Urinary bladder (tissue), 4 donors: Measurements from ENCODE around the gene MCC. TPM values are rescaled to one million over a fixed set of nuclear protein-coding genes. Genes with fewer than 3 reads are reported as not detected.

Source experiments
- DNase-seq: peaks from one replicate; pipeline ENCODE4 v3.0.0-alpha.2; 2015; ENCODE audit errors: extremely low spot score
- H3K27ac ChIP-seq: one replicate; pipeline ENCODE4 v1.5.1; 2013; ENCODE audit warnings: low read depth, mild to moderate bottlenecking, moderate library complexity
- H3K36me3 ChIP-seq: one replicate; pipeline ENCODE4 v1.6.1; 2013; ENCODE audit warnings: mild to moderate bottlenecking, moderate library complexity; ENCODE audit not compliant: insufficient read depth
- H3K4me1 ChIP-seq: one replicate; pipeline ENCODE4 v1.6.1; 2013; ENCODE audit warnings: mild to moderate bottlenecking, moderate library complexity; ENCODE audit not compliant: insufficient read depth
- H3K4me3 ChIP-seq: one replicate; pipeline ENCODE4 v1.5.1; 2013; ENCODE audit warnings: low read depth, low read length
- WGBS: extraction: QIAGEN DNeasy Blood & Tissue Kit; methylation state at CpG from one replicate; pipeline ENCODE4 v1.1.7; 2013; 5-methylcytosine and 5-hydroxymethylcytosine counted together
- polyA plus RNA-seq: library from polyadenylated mRNA; stranded (reverse); fragments of 200-250 nt; gene quantifications from one replicate; pipeline ENCODE4 v1.2.3, GENCODE V29; 2013
- total RNA-seq: library from RNA; depleted of rRNA; stranded (reverse); fragments of >200 nt; gene quantifications from one replicate; pipeline ENCODE4 v1.2.3, GENCODE V29; 2014
- donor health status: healthy with polysubstance abuse.
- donor health status: healthy.

MCC gene
- total and polyA plus RNA-seq, 2 donors = 17.2 to 60.7 TPM

- Histone ChIP-seq H3K36me3 (peaks cover 7% of the 10 kb centered on the region), H3K27ac (no peak overlapping the region), H3K4me1 (no peaks in the 10 kb centered on the region), H3K4me3 (no peak overlapping the region)
- 72% methylated on average over 5 of the region's 5 CpGs for WGBS
- no peak for DNase-seq
Observed at GRCh38 chr5:113061846-113062780, 426.1 kb downstream of the MCC start.

GRCh38 chr5:113060408-113061025 lies 427.7 kb downstream of the MCC start:
- no peaks in the 10 kb centered on the region for H3K4me1 ChIP-seq
- DNase-seq = no peak
- no peak overlapping the region for H3K27ac ChIP-seq
- no peak overlapping the region for H3K4me3 ChIP-seq
- peaks cover 7% of the 10 kb centered on the region for H3K36me3 ChIP-seq
- WGBS = 97% methylated on average over 4 of the region's 4 CpGs

GRCh38 chr5:113059232-113060040 lies 428.8 kb downstream of the MCC start:
- Histone ChIP-seq H3K36me3 (peaks cover 9% of the 10 kb centered on the region), H3K27ac (no peak overlapping the region), H3K4me3 (no peak overlapping the region), H3K4me1 (no peaks in the 10 kb centered on the region)
- DNase-seq = peak; percentile 62
- 72% methylated on average over 19 of the region's 19 CpGs for WGBS

GRCh38 chr5:113058706-113059226 lies 429.5 kb downstream of the MCC start:
- H3K27ac ChIP-seq = no peak overlapping the region
- H3K36me3 ChIP-seq = peaks cover 4% of the 10 kb centered on the region
- 87% methylated on average over 6 of the region's 6 CpGs for WGBS
- no peak overlapping the region for H3K4me3 ChIP-seq
- DNase-seq = no peak
- H3K4me1 ChIP-seq = no peaks in the 10 kb centered on the region

- whole genome bisulfite sequencing = 92% methylated on average over 5 of the region's 5 CpGs
- no peak overlapping the region for H3K4me3 ChIP-seq
- no peak for DNase-seq
- H3K27ac ChIP-seq = no peak overlapping the region
- H3K4me1 ChIP-seq = no peaks in the 10 kb centered on the region
- peaks cover 4% of the 10 kb centered on the region for H3K36me3 ChIP-seq
Observed at GRCh38 chr5:113058269-113058668, 430.0 kb downstream of the MCC start.

GRCh38 chr5:113057557-113057984 lies 430.7 kb downstream of the MCC start:
- Histone ChIP-seq H3K27ac (no peak overlapping the region), H3K4me3 (no peak overlapping the region), H3K4me1 (no peaks in the 10 kb centered on the region), H3K36me3 (peaks cover 4% of the 10 kb centered on the region)
- DNase-seq = no peak
- WGBS = 74% methylated on average over 14 of the region's 14 CpGs

DNA sequence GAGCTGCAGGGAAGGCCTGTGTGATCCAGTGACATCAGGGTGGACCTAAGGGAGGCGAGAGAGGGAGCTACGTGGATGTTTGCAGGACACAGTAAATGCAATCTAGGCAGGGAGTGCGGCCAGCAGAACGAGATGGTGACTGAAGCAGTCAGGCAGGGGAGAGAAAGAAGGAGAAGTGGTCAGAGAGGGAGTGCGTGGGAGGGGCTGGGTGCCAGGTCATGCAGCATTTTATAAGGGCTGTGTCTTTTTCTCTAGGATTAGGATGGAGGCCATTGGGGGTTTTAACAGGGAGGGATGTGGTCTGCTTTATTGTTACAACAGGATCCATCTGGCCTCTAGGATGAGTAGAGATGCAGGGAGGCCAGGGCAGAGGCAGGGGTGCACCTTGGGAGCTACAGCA lies 431.3 kb downstream of the MCC start:
- 82% methylated on average over 5 of the region's 5 CpGs for WGBS
- no peak overlapping the region for H3K27ac ChIP-seq
- DNase-seq = no peak
- peaks cover 4% of the 10 kb centered on the region for H3K36me3 ChIP-seq
- no peak overlapping the region for H3K4me3 ChIP-seq
- no peaks in the 10 kb centered on the region for H3K4me1 ChIP-seq

DNA sequence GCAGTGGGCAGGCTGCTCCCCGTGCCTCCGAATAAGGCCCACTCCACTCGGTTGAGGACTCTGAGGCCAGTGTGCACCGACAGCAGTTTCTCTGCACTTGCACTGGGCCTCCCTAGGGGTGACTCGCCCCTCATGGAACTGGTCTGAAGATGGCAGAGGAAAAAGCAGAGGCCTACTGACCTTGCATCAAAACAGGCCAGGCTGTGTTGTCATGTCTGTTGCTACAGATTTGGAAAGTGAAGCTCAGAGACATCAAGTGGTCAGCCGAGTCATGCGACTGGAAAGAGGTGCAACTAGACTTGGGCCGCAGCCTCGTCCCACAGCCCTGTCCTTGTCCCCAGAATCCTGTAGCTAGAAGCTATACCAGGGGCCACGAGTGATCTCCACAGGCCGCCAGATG lies 433.4 kb downstream of the MCC start:
- WGBS = 97% methylated on average over 11 of the region's 11 CpGs
- Histone ChIP-seq H3K27ac (no peak overlapping the region), H3K4me1 (no peaks in the 10 kb centered on the region), H3K4me3 (no peak overlapping the region), H3K36me3 (peaks cover 2% of the 10 kb centered on the region)
- no peak for DNase-seq

DNA sequence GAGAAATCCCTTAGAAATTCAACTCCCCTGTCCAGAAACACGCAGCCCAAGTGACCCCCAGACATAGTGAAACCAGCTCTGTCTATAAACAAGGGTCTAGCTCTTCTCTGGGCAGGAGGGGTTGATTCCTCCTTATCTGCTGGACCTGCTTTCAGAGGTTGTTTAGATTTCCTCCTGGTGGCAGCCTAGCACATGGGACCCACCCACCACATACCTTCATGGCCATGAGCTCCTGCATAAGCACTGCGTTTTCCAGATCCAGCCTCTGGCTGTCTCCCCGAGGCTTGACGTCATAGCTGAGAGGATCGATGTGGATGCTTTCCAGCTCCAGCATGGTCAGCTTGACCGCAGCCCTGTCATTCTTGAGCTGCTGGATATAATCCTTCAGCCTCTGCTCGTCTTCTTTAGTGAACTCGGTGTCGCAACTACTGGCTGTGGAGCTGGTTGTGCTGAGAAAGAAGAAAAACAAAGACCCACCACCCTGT lies 434.7 kb downstream of the MCC start:
- WGBS = 84% methylated on average over 9 of the region's 9 CpGs
- H3K4me1 ChIP-seq = no peaks in the 10 kb centered on the region
- no peak for DNase-seq
- H3K27ac ChIP-seq = no peak overlapping the region
- H3K4me3 ChIP-seq = no peak overlapping the region
- H3K36me3 ChIP-seq = peaks cover 2% of the 10 kb centered on the region

DNA sequence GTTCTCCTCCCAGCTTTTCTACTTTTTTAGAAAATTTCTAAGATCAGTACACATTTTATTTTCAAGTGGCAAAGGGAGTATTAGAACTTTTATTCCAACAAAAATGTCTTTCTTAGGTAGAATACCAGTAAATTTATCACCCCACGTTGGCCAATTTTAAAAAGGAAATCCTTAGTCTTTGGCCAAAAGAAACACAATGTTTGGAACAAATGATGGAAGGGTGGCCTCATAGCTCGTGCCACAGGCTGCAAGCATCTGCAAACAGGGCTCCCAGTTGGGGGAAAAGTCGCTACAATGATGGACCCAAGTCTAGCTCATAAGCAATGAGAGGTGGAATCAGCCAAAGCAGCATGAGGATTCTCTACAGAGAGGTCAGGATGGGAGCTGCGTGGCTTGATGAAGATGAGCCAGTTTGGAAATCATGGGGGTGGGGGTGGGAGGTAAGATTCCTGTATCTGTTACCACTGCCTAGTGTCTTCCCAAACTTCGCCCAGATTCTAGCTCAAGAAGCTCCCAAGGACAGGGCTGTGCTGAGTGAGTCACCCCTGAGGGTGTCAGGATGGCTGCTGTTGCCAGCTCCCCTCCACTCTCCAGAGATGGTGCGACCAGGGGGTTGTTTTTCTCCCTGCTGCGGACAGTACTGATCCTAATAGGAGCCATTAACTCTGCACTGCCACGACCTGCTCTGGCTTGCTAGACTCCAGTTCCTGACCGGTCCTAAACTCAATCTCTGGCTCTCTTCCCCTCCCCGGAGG lies 436.0 kb downstream of the MCC start:
- no peaks in the 10 kb centered on the region for H3K4me1 ChIP-seq
- H3K36me3 ChIP-seq = peaks cover 5% of the 10 kb centered on the region
- H3K4me3 ChIP-seq = no peak overlapping the region
- DNase-seq = no peak
- no peak overlapping the region for H3K27ac ChIP-seq
- WGBS = 85% methylated on average over 10 of the region's 10 CpGs

- peaks cover 5% of the 10 kb centered on the region for H3K36me3 ChIP-seq
Observed at GRCh38 chr5:113050721-113051382, 437.4 kb downstream of the MCC start.

DNA sequence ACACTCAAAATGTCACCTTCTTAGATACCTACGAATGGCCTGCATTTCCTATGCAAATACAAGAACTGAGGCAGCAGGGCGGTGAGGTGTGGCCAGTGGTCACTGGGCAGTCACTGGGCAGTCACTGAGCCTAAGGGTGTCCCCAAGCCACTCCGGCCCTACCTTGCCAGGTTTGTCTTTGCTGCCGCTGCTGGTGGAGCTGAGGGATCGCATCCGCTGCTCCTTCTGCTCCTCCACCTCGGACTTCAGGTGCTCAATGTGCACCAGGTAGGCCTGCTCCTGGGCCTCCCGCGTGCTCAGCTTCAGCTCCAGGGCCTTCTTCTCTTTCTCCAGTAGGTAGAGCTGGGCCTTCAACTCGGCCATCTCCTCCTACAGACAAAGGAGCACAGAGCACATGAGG lies 439.3 kb downstream of the MCC start:
- Histone ChIP-seq H3K4me1 (no peaks in the 10 kb centered on the region), H3K27ac (no peak overlapping the region), H3K4me3 (no peak overlapping the region), H3K36me3 (peaks cover 3% of the 10 kb centered on the region)
- 96% methylated on average over 10 of the region's 10 CpGs for WGBS
- DNase-seq = no peak

More at GRCh38 chr5:113050721-113051382, 437.4 kb downstream of the MCC start:
- no peak overlapping the region for H3K4me3 ChIP-seq
- peak overlapping the region; percentile 1 for H3K27ac ChIP-seq
- WGBS = 49% methylated on average over 9 of the region's 9 CpGs
- no peaks in the 10 kb centered on the region for H3K4me1 ChIP-seq
- DNase-seq = no peak
